ENCODE data around the gene AGMAT.

GRCh38 chr1:15571266-15571665, 13.6 kb downstream of the AGMAT start:
- TF ChIP-seq EZH2 (IDR thresholded peaks at IDR 0.05; ENCODE audit: borderline replicate concordance, low read depth, low read length, severe bottlenecking): no peak
- TF ChIP-seq CTCF (IDR thresholded peaks at IDR 0.05; ENCODE audit: borderline replicate concordance, extremely low read depth, low read length, poor library complexity, severe bottlenecking): no peak
